Mesenchymal stem cell (in vitro differentiated cells and primary cell): ENCODE results near the gene REEP1.

Experiments used
- DNase-seq: peaks from one replicate; pipeline ENCODE4 v3.0.0-alpha.2; 2013
- H2AFZ ChIP-seq: one replicate; pipeline ENCODE4 v1.6.1; 2013; ENCODE audit warnings: low read depth, mild to moderate bottlenecking, control low read depth, inconsistent platforms, low read length, moderate library complexity
- H2AK5ac ChIP-seq: 2 replicates; pipeline ENCODE4 v1.6.1; 2013; ENCODE audit warnings: low read length, moderate library complexity, mild to moderate bottlenecking, inconsistent platforms; ENCODE audit not compliant: severe bottlenecking
- H2BK120ac ChIP-seq: one replicate; pipeline ENCODE4 v1.6.1; 2013; ENCODE audit warnings: low read depth, mild to moderate bottlenecking, inconsistent platforms, low read length, moderate library complexity
- H2BK12ac ChIP-seq, 2 experiments: one replicate each; pipeline ENCODE4 v1.6.1; 2013; ENCODE audit warnings: inconsistent platforms in 2 of 2, low read length in 2 of 2, mild to moderate bottlenecking in 2 of 2, moderate library complexity in 2 of 2, control low read depth in 1 of 2
- H2BK15ac ChIP-seq: one replicate; pipeline ENCODE4 v1.6.1; 2013; ENCODE audit warnings: mild to moderate bottlenecking, low read depth, inconsistent platforms; ENCODE audit not compliant: poor library complexity, severe bottlenecking
- H2BK5ac ChIP-seq: 2 replicates; pipeline ENCODE4 v1.6.1; 2013; ENCODE audit warnings: low read depth, mild to moderate bottlenecking, low read length, control low read depth, inconsistent platforms; ENCODE audit not compliant: poor library complexity, severe bottlenecking
- H3K14ac ChIP-seq, 2 experiments: one replicate each; pipeline ENCODE4 v1.6.1; 2013; ENCODE audit warnings: inconsistent platforms in 2 of 2, low read length in 2 of 2, control low read depth in 1 of 2, mild to moderate bottlenecking in 1 of 2, moderate library complexity in 1 of 2
- H3K18ac ChIP-seq, 2 experiments: one replicate each; pipeline ENCODE4 v1.6.1; 2013; ENCODE audit warnings: inconsistent platforms in 2 of 2, low read length in 2 of 2, control low read depth in 1 of 2, low read depth in 1 of 2, mild to moderate bottlenecking in 1 of 2
- H3K23ac ChIP-seq, 2 experiments: one replicate each; pipeline ENCODE4 v1.6.1; 2013; ENCODE audit warnings: inconsistent platforms in 2 of 2, low read length in 2 of 2, mild to moderate bottlenecking in 2 of 2, moderate library complexity in 2 of 2, control low read depth in 1 of 2
- H3K27ac ChIP-seq: 2 replicates; pipeline ENCODE4 v1.5.1; 2013; ENCODE audit warnings: mild to moderate bottlenecking, moderate library complexity, low read length, control low read depth, inconsistent platforms; ENCODE audit not compliant: poor library complexity, severe bottlenecking
- H3K27me3 ChIP-seq, 2 experiments: 2 replicates each; pipeline versions ENCODE4 v1.6.1 to v1.7.0; 2013; ENCODE audit warnings: low read length in 2 of 2, mild to moderate bottlenecking in 2 of 2, moderate library complexity in 2 of 2, control low read depth in 1 of 2, inconsistent platforms in 1 of 2; ENCODE audit not compliant: control insufficient read depth in 1 of 2, insufficient read depth in 1 of 2
- H3K36me3 ChIP-seq, 2 experiments: 2 replicates each; pipeline versions ENCODE4 v1.6.1 to v1.7.0; 2013; ENCODE audit warnings: low read length in 2 of 2, control low read depth in 1 of 2, inconsistent platforms in 1 of 2, low read depth in 1 of 2, mild to moderate bottlenecking in 1 of 2; ENCODE audit not compliant: insufficient read depth in 2 of 2, control insufficient read depth in 1 of 2
- H3K4ac ChIP-seq, 2 experiments: one replicate each; pipeline ENCODE4 v1.6.1; 2013; ENCODE audit warnings: inconsistent platforms in 2 of 2, low read length in 2 of 2, mild to moderate bottlenecking in 2 of 2, moderate library complexity in 2 of 2, control low read depth in 1 of 2, low read depth in 1 of 2
- H3K4me1 ChIP-seq: 2 replicates; pipeline ENCODE4 v1.6.1; 2013; ENCODE audit warnings: low read depth, low read length, control low read depth; ENCODE audit not compliant: control insufficient read depth, insufficient read depth
- H3K4me2 ChIP-seq: 2 replicates; pipeline ENCODE4 v1.6.1; 2013; ENCODE audit warnings: low read length, mild to moderate bottlenecking, inconsistent platforms; ENCODE audit not compliant: poor library complexity, severe bottlenecking
- H3K4me3 ChIP-seq, 2 experiments: 2 replicates each; pipeline versions ENCODE4 v1.5.1 to v1.7.0; 2013; ENCODE audit warnings: low read length in 2 of 2, mild to moderate bottlenecking in 2 of 2, control low read depth in 1 of 2, low read depth in 1 of 2; ENCODE audit not compliant: insufficient read depth in 1 of 2
- H3K79me1 ChIP-seq: replicated peaks from 2 replicates; pipeline ENCODE4 v1.6.1; 2013; ENCODE audit warnings: mild to moderate bottlenecking, control low read depth, low read length, inconsistent platforms; ENCODE audit not compliant: poor library complexity, severe bottlenecking
- H3K9ac ChIP-seq: 2 replicates; pipeline ENCODE4 v1.7.0; 2013; ENCODE audit warnings: mild to moderate bottlenecking, low read length, moderate library complexity
- H3K9me3 ChIP-seq: 2 replicates; pipeline ENCODE4 v1.7.0; 2013; ENCODE audit warnings: mild to moderate bottlenecking, low read length; ENCODE audit not compliant: control insufficient read depth
- H4K8ac ChIP-seq: one replicate; pipeline ENCODE4 v1.6.1; 2013; ENCODE audit warnings: inconsistent platforms, mild to moderate bottlenecking, low read length, moderate library complexity
- H4K91ac ChIP-seq: one replicate; pipeline ENCODE4 v1.6.1; 2013; ENCODE audit warnings: mild to moderate bottlenecking, low read length, inconsistent platforms
- WGBS: methylation state at CpG from one replicate; pipeline ENCODE4 v1.1.7; 2013; ENCODE audit warnings: mixed read lengths; 5-methylcytosine and 5-hydroxymethylcytosine counted together

Gene REEP1

GRCh38 chr2:86357392-86357963 is 20.1 kb upstream of the REEP1 start:
- no peaks in the 10 kb centered on the region for H3K79me1 ChIP-seq
- peaks cover 17 to 49% of the 10 kb centered on the region in 2 experiments for H3K27me3 ChIP-seq
- no peak overlapping the region for H3K18ac ChIP-seq
- H3K4me3 ChIP-seq, result no peak overlapping the region
- no peaks in the 10 kb centered on the region for H3K9me3 ChIP-seq
- H3K36me3 ChIP-seq, result no peaks in the 10 kb centered on the region
- no peak overlapping the region for H3K4ac ChIP-seq
- no peak for DNase-seq
- H4K8ac ChIP-seq, result no peak overlapping the region
- H3K27ac ChIP-seq, result no peak overlapping the region
- no peak overlapping the region for H2AFZ ChIP-seq
- no peak overlapping the region for H2BK5ac ChIP-seq
- H2BK120ac ChIP-seq, result no peak overlapping the region
- WGBS, result 59% methylated on average over 4 of the region's 5 CpGs
- no peak overlapping the region for H4K91ac ChIP-seq
- no peak overlapping the region for H3K23ac ChIP-seq
- no peak overlapping the region for H3K9ac ChIP-seq
- H2AK5ac ChIP-seq, result no peak overlapping the region
- H3K14ac ChIP-seq, result no peak overlapping the region
- no peak overlapping the region for H2BK12ac ChIP-seq
- H3K4me1 ChIP-seq, result no peaks in the 10 kb centered on the region
- H2BK15ac ChIP-seq, result no peak overlapping the region
- no peak overlapping the region for H3K4me2 ChIP-seq

DNA sequence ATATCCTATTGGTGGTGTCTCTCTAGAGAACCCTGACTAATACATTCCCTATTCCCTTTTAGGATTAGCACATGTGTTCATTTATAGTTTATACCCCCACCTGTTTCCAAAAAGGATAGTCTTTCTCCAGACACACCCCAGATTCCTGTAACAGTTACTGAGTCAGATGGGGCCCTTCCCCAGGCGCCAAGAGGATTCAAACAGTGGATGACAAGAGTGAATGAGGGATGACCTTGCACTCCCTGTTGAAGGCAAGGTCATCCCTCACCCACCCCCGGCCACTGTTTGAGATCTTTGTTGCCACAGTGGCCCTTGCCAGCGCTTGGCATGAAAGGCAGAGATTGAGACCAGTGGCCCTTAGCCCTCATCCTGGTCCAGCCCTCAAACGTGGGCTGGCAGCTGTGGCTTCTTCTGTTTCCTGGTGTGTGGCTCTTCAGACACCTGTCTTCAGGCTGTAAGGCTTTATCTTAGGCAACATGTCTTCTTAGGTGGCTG is 15.3 kb upstream of the REEP1 start:
- H3K4ac ChIP-seq, result no peak overlapping the region
- no peak overlapping the region for H3K4me2 ChIP-seq
- no peak overlapping the region for H3K14ac ChIP-seq
- no peak overlapping the region for H2AFZ ChIP-seq
- no peak overlapping the region for H3K27ac ChIP-seq
- no peak overlapping the region for H3K4me3 ChIP-seq
- H2BK15ac ChIP-seq, result no peak overlapping the region
- WGBS, result 68% methylated on average over 4 of the region's 4 CpGs
- no peak overlapping the region for H3K9ac ChIP-seq
- H2BK12ac ChIP-seq, result no peak overlapping the region
- H3K36me3 ChIP-seq, result no peaks in the 10 kb centered on the region
- H2BK5ac ChIP-seq, result no peak overlapping the region
- no peak overlapping the region for H3K23ac ChIP-seq
- no peak overlapping the region for H4K8ac ChIP-seq
- no peak for DNase-seq
- H3K79me1 ChIP-seq, result no peaks in the 10 kb centered on the region
- peaks cover 9 to 46% of the 10 kb centered on the region in 2 experiments for H3K27me3 ChIP-seq
- no peak overlapping the region for H2AK5ac ChIP-seq
- H3K4me1 ChIP-seq, result no peaks in the 10 kb centered on the region
- no peak overlapping the region for H2BK120ac ChIP-seq
- H4K91ac ChIP-seq, result no peak overlapping the region
- no peaks in the 10 kb centered on the region for H3K9me3 ChIP-seq
- H3K18ac ChIP-seq, result no peak overlapping the region

DNA sequence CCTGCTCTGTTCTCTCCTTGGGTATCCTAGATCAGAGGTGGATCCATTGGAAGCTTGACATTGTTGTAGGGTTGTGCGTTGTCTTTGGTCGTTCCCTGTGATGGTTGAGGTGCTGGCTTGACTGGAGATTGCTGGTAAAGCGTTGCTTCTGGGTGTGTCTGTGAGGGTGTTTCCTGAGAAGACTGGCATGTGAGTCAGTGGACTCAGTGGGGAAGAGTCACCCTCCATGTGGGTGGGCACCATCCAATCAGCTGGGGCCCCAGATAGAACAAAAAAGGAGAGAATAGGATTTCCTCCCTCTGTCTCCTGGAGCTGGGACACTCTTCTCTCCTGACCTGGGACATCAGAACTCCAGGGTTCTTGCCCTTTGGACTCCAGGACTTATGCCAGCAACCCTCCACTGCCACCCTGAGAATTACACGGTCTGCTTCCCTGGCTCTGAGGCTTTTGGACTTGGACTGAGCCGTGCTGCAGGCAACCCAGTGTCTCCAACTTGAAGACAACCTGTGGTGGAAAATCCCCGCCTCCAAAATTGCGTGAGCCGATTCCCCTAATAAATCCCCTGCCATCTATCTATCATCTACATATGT is 14.8 kb upstream of the REEP1 start:
- no peak overlapping the region for H2AK5ac ChIP-seq
- H2BK5ac ChIP-seq, result no peak overlapping the region
- no peaks in the 10 kb centered on the region for H3K4me1 ChIP-seq
- H3K9ac ChIP-seq, result no peak overlapping the region
- H4K91ac ChIP-seq, result no peak overlapping the region
- no peak overlapping the region for H2AFZ ChIP-seq
- H2BK15ac ChIP-seq, result no peak overlapping the region
- H3K27me3 ChIP-seq, result peaks cover 9 to 46% of the 10 kb centered on the region in 2 experiments
- no peak overlapping the region for H3K18ac ChIP-seq
- no peak overlapping the region for H3K4ac ChIP-seq
- no peak overlapping the region for H2BK12ac ChIP-seq
- no peaks in the 10 kb centered on the region for H3K36me3 ChIP-seq
- H3K23ac ChIP-seq, result no peak overlapping the region
- H3K9me3 ChIP-seq, result no peaks in the 10 kb centered on the region
- H2BK120ac ChIP-seq, result no peak overlapping the region
- no peak overlapping the region for H3K4me2 ChIP-seq
- no peak for DNase-seq
- WGBS, result 80% methylated on average over 8 of the region's 8 CpGs
- H4K8ac ChIP-seq, result no peak overlapping the region
- H3K14ac ChIP-seq, result no peak overlapping the region
- no peak overlapping the region for H3K27ac ChIP-seq
- no peak overlapping the region for H3K4me3 ChIP-seq
- no peaks in the 10 kb centered on the region for H3K79me1 ChIP-seq

DNA sequence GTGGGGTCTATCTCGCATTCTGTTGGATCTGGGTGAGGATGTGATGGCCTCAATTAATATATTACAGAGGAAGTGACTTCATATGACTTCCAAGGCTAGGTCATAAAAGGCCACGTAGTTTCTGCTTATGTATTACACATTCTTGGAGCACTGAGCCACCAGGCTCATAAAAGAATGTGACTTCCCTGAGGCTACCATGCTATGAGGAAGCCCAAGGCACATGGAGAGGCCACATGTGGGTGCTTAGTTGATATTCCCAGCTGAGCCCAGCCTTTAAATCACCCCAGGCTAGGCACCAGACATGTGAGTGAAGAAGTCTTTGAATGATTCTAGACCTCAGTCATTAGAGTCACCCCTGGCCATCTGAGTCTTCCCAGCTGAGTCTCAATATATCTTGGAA is 13.3 kb upstream of the REEP1 start:
- no peak overlapping the region for H3K23ac ChIP-seq
- H3K36me3 ChIP-seq, result no peaks in the 10 kb centered on the region
- H3K18ac ChIP-seq, result no peak overlapping the region
- no peak overlapping the region for H2BK15ac ChIP-seq
- H3K27me3 ChIP-seq, result peaks cover 4 to 41% of the 10 kb centered on the region in 2 experiments
- H2AK5ac ChIP-seq, result no peak overlapping the region
- H3K14ac ChIP-seq, result no peak overlapping the region
- no peak overlapping the region for H3K4me2 ChIP-seq
- no peak overlapping the region for H2BK120ac ChIP-seq
- H4K91ac ChIP-seq, result no peak overlapping the region
- no peak overlapping the region for H3K4ac ChIP-seq
- no peaks in the 10 kb centered on the region for H3K4me1 ChIP-seq
- no peak overlapping the region for H2BK12ac ChIP-seq
- no peak overlapping the region for H3K9ac ChIP-seq
- no peak overlapping the region for H3K27ac ChIP-seq
- H2BK5ac ChIP-seq, result no peak overlapping the region
- no peak overlapping the region for H3K4me3 ChIP-seq
- no peak overlapping the region for H4K8ac ChIP-seq
- H3K79me1 ChIP-seq, result no peaks in the 10 kb centered on the region
- H3K9me3 ChIP-seq, result no peaks in the 10 kb centered on the region
- 62% methylated on average over 2 of the region's 2 CpGs for WGBS
- H2AFZ ChIP-seq, result no peak overlapping the region
- no peak for DNase-seq
